Measurements from ENCODE around the gene PCDHB14.
"Not testable (repeated sequence)": the region's sequence is repeated elsewhere in the genome, so short reads cannot be mapped to it uniquely, and the experiment has no call there.

DNA sequence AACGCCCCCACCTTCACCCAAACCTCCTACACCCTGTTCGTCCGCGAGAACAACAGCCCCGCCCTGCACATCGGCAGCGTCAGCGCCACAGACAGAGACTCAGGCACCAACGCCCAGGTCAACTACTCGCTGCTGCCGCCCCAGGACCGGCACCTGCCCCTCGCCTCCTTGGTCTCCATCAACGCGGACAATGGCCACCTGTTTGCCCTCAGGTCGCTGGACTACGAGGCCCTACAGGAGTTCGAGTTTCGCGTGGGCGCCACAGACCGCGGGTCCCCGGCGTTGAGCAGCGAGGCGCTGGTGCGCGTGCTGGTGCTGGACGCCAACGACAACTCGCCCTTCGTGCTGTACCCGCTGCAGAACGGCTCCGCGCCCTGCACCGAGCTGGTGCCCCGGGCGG lies 1.7 kb downstream of the PCDHB14 start:
- TF ChIP-seq, protein P1, sequence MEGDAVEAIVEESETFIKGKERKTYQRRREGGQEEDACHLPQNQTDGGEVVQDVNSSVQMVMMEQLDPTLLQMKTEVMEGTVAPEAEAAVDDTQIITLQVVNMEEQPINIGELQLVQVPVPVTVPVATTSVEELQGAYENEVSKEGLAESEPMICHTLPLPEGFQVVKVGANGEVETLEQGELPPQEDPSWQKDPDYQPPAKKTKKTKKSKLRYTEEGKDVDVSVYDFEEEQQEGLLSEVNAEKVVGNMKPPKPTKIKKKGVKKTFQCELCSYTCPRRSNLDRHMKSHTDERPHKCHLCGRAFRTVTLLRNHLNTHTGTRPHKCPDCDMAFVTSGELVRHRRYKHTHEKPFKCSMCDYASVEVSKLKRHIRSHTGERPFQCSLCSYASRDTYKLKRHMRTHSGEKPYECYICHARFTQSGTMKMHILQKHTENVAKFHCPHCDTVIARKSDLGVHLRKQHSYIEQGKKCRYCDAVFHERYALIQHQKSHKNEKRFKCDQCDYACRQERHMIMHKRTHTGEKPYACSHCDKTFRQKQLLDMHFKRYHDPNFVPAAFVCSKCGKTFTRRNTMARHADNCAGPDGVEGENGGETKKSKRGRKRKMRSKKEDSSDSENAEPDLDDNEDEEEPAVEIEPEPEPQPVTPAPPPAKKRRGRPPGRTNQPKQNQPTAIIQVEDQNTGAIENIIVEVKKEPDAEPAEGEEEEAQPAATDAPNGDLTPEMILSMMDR (conservative IDR thresholded peaks at IDR 0.05) = not testable (repeated sequence)
- TF ChIP-seq ZFX (IDR thresholded peaks at IDR 0.05) = not testable (repeated sequence)

Data from C4-2B (cell line).